ENCODE results near the gene ACIN1. TPM values are rescaled to one million over a fixed set of nuclear protein-coding genes. Genes with fewer than 3 reads are reported as not detected.

The ACIN1 gene
- total and polyA plus RNA-seq, 10 of the 15 experiments (the other 5 are each of a cell fraction or from before 2014, with no cell fraction given), result 4.3 to 148 (median 93.4) TPM

DNA sequence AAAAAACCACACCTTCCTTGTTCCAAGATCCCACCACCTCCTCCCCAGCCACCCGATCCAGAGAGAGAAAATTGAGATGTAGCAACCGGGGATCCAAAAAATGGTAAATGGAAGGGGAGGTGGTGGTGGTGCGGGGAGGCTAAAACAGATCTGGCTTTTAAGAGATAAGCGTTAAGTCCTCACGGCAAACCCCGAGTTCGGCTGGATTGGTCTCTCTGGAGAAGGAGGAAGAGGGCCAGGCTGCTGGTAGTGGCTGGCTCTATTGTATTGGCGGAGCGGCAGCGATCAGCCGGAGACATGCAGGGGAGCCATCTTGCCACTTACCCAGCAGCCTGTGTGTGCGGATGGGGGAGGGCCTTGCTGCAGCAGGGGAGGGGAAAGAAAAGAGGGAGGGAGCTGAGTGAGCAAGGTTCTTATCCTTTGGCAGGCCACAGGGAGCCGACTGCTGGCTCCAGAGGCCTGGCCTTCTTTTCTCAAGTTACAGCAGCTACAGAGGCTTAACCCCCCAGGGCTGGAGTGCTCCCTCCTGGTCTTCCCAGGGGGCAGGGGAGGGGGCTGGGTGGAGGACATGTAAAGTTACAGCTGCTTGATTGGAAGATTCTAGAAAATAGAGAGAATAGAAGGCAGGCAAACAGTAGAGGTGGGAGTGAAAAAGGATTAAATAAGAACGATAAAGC, 23.6 kb downstream of the ACIN1 start (continued):
- TF ChIP-seq ATF7 (IDR thresholded peaks at IDR 0.05; ENCODE audit: low read depth) (no peak), BMI1 (IDR thresholded peaks at IDR 0.05; ENCODE audit: borderline replicate concordance) (no peak), CREM (IDR thresholded peaks at IDR 0.05; ENCODE audit: low read depth) (no peak), RELB (IDR thresholded peaks at IDR 0.05; ENCODE audit: low read depth) (peak; percentile 93), BACH1 (IDR thresholded peaks at IDR 0.05; ENCODE audit: borderline replicate concordance) (peak; percentile 43; the same call in 1 of the 2 replicates), PML (IDR thresholded peaks at IDR 0.05; ENCODE audit: low read length) (peak; percentile 83; the same call in 1 of the 2 replicates), STAT3 (IDR thresholded peaks at IDR 0.05; ENCODE audit: low read depth, low read length) (no peak), FOXM1 (IDR thresholded peaks at IDR 0.05; ENCODE audit: low read depth, low read length) (no peak), SMC3 (IDR thresholded peaks at IDR 0.05; ENCODE audit: borderline replicate concordance, low read length) (no peak), POLR2A (IDR thresholded peaks at IDR 0.05; ENCODE audit: low read depth, low read length) (peak; percentile 88), ZNF217 (IDR thresholded peaks at IDR 0.05) (no peak), TCF3 (IDR thresholded peaks at IDR 0.05; ENCODE audit: borderline replicate concordance, insufficient read depth, low read depth, low read length) (no peak), YBX1 (IDR thresholded peaks at IDR 0.05) (no peak), POU2F2 (IDR thresholded peaks at IDR 0.05; ENCODE audit: borderline replicate concordance, low read depth, low read length) (peak; percentile 44; the same call in 1 of the 3 replicates)
- TF ChIP-seq, protein P1, sequence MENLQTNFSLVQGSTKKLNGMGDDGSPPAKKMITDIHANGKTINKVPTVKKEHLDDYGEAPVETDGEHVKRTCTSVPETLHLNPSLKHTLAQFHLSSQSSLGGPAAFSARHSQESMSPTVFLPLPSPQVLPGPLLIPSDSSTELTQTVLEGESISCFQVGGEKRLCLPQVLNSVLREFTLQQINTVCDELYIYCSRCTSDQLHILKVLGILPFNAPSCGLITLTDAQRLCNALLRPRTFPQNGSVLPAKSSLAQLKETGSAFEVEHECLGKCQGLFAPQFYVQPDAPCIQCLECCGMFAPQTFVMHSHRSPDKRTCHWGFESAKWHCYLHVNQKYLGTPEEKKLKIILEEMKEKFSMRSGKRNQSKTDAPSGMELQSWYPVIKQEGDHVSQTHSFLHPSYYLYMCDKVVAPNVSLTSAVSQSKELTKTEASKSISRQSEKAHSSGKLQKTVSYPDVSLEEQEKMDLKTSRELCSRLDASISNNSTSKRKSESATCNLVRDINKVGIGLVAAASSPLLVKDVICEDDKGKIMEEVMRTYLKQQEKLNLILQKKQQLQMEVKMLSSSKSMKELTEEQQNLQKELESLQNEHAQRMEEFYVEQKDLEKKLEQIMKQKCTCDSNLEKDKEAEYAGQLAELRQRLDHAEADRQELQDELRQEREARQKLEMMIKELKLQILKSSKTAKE (IDR thresholded peaks at IDR 0.05; ENCODE audit: low read depth, poor library complexity, severe bottlenecking), result no peak
- TF ChIP-seq, protein P2, sequence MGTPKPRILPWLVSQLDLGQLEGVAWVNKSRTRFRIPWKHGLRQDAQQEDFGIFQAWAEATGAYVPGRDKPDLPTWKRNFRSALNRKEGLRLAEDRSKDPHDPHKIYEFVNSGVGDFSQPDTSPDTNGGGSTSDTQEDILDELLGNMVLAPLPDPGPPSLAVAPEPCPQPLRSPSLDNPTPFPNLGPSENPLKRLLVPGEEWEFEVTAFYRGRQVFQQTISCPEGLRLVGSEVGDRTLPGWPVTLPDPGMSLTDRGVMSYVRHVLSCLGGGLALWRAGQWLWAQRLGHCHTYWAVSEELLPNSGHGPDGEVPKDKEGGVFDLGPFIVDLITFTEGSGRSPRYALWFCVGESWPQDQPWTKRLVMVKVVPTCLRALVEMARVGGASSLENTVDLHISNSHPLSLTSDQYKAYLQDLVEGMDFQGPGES (IDR thresholded peaks at IDR 0.05), result no peak
- TF ChIP-seq, protein P3, sequence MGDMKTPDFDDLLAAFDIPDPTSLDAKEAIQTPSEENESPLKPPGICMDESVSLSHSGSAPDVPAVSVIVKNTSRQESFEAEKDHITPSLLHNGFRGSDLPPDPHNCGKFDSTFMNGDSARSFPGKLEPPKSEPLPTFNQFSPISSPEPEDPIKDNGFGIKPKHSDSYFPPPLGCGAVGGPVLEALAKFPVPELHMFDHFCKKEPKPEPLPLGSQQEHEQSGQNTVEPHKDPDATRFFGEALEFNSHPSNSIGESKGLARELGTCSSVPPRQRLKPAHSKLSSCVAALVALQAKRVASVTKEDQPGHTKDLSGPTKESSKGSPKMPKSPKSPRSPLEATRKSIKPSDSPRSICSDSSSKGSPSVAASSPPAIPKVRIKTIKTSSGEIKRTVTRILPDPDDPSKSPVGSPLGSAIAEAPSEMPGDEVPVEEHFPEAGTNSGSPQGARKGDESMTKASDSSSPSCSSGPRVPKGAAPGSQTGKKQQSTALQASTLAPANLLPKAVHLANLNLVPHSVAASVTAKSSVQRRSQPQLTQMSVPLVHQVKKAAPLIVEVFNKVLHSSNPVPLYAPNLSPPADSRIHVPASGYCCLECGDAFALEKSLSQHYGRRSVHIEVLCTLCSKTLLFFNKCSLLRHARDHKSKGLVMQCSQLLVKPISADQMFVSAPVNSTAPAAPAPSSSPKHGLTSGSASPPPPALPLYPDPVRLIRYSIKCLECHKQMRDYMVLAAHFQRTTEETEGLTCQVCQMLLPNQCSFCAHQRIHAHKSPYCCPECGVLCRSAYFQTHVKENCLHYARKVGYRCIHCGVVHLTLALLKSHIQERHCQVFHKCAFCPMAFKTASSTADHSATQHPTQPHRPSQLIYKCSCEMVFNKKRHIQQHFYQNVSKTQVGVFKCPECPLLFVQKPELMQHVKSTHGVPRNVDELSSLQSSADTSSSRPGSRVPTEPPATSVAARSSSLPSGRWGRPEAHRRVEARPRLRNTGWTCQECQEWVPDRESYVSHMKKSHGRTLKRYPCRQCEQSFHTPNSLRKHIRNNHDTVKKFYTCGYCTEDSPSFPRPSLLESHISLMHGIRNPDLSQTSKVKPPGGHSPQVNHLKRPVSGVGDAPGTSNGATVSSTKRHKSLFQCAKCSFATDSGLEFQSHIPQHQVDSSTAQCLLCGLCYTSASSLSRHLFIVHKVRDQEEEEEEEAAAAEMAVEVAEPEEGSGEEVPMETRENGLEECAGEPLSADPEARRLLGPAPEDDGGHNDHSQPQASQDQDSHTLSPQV (IDR thresholded peaks at IDR 0.05), result no peak
- TF ChIP-seq, protein P4, sequence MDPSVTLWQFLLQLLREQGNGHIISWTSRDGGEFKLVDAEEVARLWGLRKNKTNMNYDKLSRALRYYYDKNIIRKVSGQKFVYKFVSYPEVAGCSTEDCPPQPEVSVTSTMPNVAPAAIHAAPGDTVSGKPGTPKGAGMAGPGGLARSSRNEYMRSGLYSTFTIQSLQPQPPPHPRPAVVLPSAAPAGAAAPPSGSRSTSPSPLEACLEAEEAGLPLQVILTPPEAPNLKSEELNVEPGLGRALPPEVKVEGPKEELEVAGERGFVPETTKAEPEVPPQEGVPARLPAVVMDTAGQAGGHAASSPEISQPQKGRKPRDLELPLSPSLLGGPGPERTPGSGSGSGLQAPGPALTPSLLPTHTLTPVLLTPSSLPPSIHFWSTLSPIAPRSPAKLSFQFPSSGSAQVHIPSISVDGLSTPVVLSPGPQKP (IDR thresholded peaks at IDR 0.05; ENCODE audit: low read depth, low read length), result no peak

Measured in GM12878 (cell line).